CD14-positive monocyte (primary cell): ENCODE measurements around the gene HSPB6. TPM values are rescaled to one million over a fixed set of nuclear protein-coding genes. Genes with fewer than 3 reads are reported as not detected.

ENCODE experiments used
- DNase-seq, 3 donors: peaks; one replicate each; pipeline ENCODE4 v3.0.0-alpha.2; 2011 to 2022
- H2AFZ ChIP-seq: 2 replicates; pipeline ENCODE4 v1.6.0; 2012; ENCODE audit warnings: mild to moderate bottlenecking, low read depth, low read length, inconsistent platforms; ENCODE audit not compliant: insufficient read depth, poor library complexity, severe bottlenecking
- H3K27ac ChIP-seq, 2 donors: 1 replicate in 1 of 2; 2 replicates in 1 of 2; pipeline ENCODE4 v1.5.1; 2012 to 2013; ENCODE audit warnings: low read length in 2 of 2, control low read depth in 1 of 2, inconsistent platforms in 1 of 2, low read depth in 1 of 2, mild to moderate bottlenecking in 1 of 2
- H3K27me3 ChIP-seq, 2 donors: one replicate each; pipeline versions ENCODE4 v1.6.0 to v1.6.1; 2011 to 2013; ENCODE audit warnings: low read length in 2 of 2; ENCODE audit not compliant: control insufficient read depth in 2 of 2, insufficient read depth in 2 of 2
- H3K36me3 ChIP-seq, 2 donors: replicated peaks in 1 of 2; 1 replicate in 1 of 2; 2 replicates in 1 of 2; pipeline versions ENCODE4 v1.5.1 to v1.6.1; 2012 to 2013; ENCODE audit warnings: low read length in 2 of 2, control low read depth in 1 of 2, inconsistent platforms in 1 of 2, mild to moderate bottlenecking in 1 of 2; ENCODE audit not compliant: insufficient read depth in 2 of 2, control insufficient read depth in 1 of 2
- H3K4me1 ChIP-seq, 2 donors: 1 replicate in 1 of 2; 2 replicates in 1 of 2; pipeline versions ENCODE4 v1.5.1 to v1.6.1; 2012 to 2013; ENCODE audit warnings: low read length in 2 of 2, control low read depth in 1 of 2, inconsistent platforms in 1 of 2, mild to moderate bottlenecking in 1 of 2, moderate library complexity in 1 of 2; ENCODE audit not compliant: insufficient read depth in 2 of 2, control insufficient read depth in 1 of 2
- H3K4me2 ChIP-seq: replicated peaks from 2 replicates; pipeline ENCODE3; 2012; ENCODE audit warnings: low read length, moderate library complexity, mild to moderate bottlenecking; ENCODE audit not compliant: poor library complexity, severe bottlenecking; ENCODE audit errors: extremely low read depth
- H3K4me3 ChIP-seq, 3 experiments: fragments of 200-600 bp in 1 of 3; sonication (generic) in 1 of 3; replicated peaks in 1 of 3; 1 replicate in 2 of 3; 2 replicates in 1 of 3; pipeline ENCODE4 v1.5.1; 2011 to 2013; ENCODE audit warnings: low read length in 3 of 3, mild to moderate bottlenecking in 3 of 3, control low read depth in 2 of 3, low read depth in 2 of 3, inconsistent platforms in 1 of 3, moderate library complexity in 1 of 3
- H3K79me2 ChIP-seq: 2 replicates; pipeline ENCODE4 v1.6.0; 2012; ENCODE audit warnings: mild to moderate bottlenecking, control low read depth, inconsistent platforms, low read length, moderate library complexity; ENCODE audit not compliant: insufficient read depth
- H3K9ac ChIP-seq: 2 replicates; pipeline ENCODE4 v1.6.0; 2017; ENCODE audit warnings: low read length, mild to moderate bottlenecking; ENCODE audit not compliant: insufficient read depth, poor library complexity, severe bottlenecking
- H3K9me3 ChIP-seq, 2 donors: replicated peaks in 1 of 2; 1 replicate in 1 of 2; 2 replicates in 1 of 2; pipeline versions ENCODE4 v1.5.1 to v1.6.1; 2012 to 2013; ENCODE audit warnings: low read length in 2 of 2, control low read depth in 1 of 2; ENCODE audit not compliant: control insufficient read depth in 1 of 2, insufficient read depth in 1 of 2
- H4K20me1 ChIP-seq: 2 replicates; pipeline ENCODE4 v1.6.0; 2012; ENCODE audit warnings: mild to moderate bottlenecking, low read length, control low read depth, moderate library complexity; ENCODE audit not compliant: insufficient read depth
- H3K27ac Mint-ChIP-seq, 7 donors: one replicate each; pipeline ENCODE4 v1.8.0; 2020; ENCODE audit warnings: mild to moderate bottlenecking in 7 of 7, mixed read lengths in 7 of 7, moderate library complexity in 6 of 7, inconsistent platforms in 2 of 7
- H3K27me3 Mint-ChIP-seq, 3 donors: one replicate each; pipeline ENCODE4 v1.8.0; 2021 to 2022; ENCODE audit warnings: low read depth in 3 of 3, mild to moderate bottlenecking in 3 of 3, mixed read lengths in 3 of 3, moderate library complexity in 3 of 3, inconsistent platforms in 1 of 3
- H3K36me3 Mint-ChIP-seq, 2 donors: one replicate each; pipeline ENCODE4 v1.8.0; 2020; ENCODE audit warnings: mixed read lengths in 2 of 2, inconsistent platforms in 1 of 2, mild to moderate bottlenecking in 1 of 2
- H3K4me1 Mint-ChIP-seq: one replicate; pipeline ENCODE4 v1.8.0; 2020; ENCODE audit warnings: mild to moderate bottlenecking, mixed read lengths
- H3K4me3 Mint-ChIP-seq, 2 donors: one replicate each; pipeline ENCODE4 v1.8.0; 2020; ENCODE audit warnings: mild to moderate bottlenecking in 2 of 2, mixed read lengths in 2 of 2, moderate library complexity in 1 of 2
- H3K9me3 Mint-ChIP-seq, 7 donors: one replicate each; pipeline ENCODE4 v1.8.0; 2020 to 2022; ENCODE audit warnings: mixed read lengths in 7 of 7, mild to moderate bottlenecking in 6 of 7, moderate library complexity in 6 of 7, inconsistent platforms in 2 of 7
- CTCF ChIP-seq: fragments of 200-600 bp; IDR thresholded peaks from one replicate; pipeline ENCODE4 v1.8.0; 2022; ENCODE audit warnings: antibody characterized with exemption, mild to moderate bottlenecking
- WGBS: methylation state at CpG from one replicate; pipeline ENCODE4 v1.1.5; 2013; ENCODE audit warnings: missing lambda C conversion rate; ENCODE audit not compliant: insufficient coverage; 5-methylcytosine and 5-hydroxymethylcytosine counted together
- intact Hi-C, 2 donors: fragments of 100-400 bp; cut with micrococcal nuclease; formaldehyde crosslinking; loops; one replicate each; pipeline versions ENCODE4 v1.15.0 to v1.15.1; 2023
- polyA plus RNA-seq, 3 donors: library from polyadenylated mRNA; depleted of rRNA in 1 of 3; unstranded in 2 of 3; stranded (reverse) in 1 of 3; fragments of 300-500 nt in 2 of 3; fragments of >200 nt in 1 of 3; fragmentation: Illumina TruSeq in 2 of 3; gene quantifications; 1 replicate in 2 of 3; 2 replicates in 1 of 3; pipeline ENCODE4 v1.2.3, GENCODE V29; 2012 to 2021

HSPB6 gene
- polyA plus RNA-seq, 3 donors = not detected

GRCh38 chr19:35710784-35711723 is 45.8 kb downstream of the HSPB6 start:
- DNase-seq = no peak
- peaks cover 7% of the 10 kb centered on the region in 2 donors for H3K4me1 ChIP-seq
- Mint-ChIP-seq H3K9me3 (no peaks in the 10 kb centered on the region), H3K27ac (peak overlapping the region in 1 of 7 donors; percentile 34), H3K4me1 (peaks cover 7% of the 10 kb centered on the region), H3K36me3 (no peaks in the 10 kb centered on the region), H3K4me3 (no peak overlapping the region), H3K27me3 (peaks cover 5 to 9% (median 5%) of the 10 kb centered on the region in 3 donors)
- no peaks in the 10 kb centered on the region for H3K27me3 ChIP-seq
- H3K36me3 ChIP-seq = no peaks in the 10 kb centered on the region
- TF ChIP-seq CTCF = no peak
- intact Hi-C loops = no loop called here
- no peaks in the 10 kb centered on the region for H4K20me1 ChIP-seq
- H3K79me2 ChIP-seq = no peaks in the 10 kb centered on the region
- H3K4me3 ChIP-seq = no peak overlapping the region
- 87% methylated on average over 6 of the region's 13 CpGs for WGBS
- H3K4me2 ChIP-seq = no peak overlapping the region
- no peak overlapping the region for H3K27ac ChIP-seq
- no peaks in the 10 kb centered on the region for H3K9me3 ChIP-seq
- H2AFZ ChIP-seq = no peak overlapping the region
- no peak overlapping the region for H3K9ac ChIP-seq

- Mint-ChIP-seq H3K36me3 (no peaks in the 10 kb centered on the region), H3K4me1 (no peaks in the 10 kb centered on the region), H3K9me3 (peaks cover 0 to 6% (median 0%) of the 10 kb centered on the region in 7 donors), H3K27me3 (peaks cover 10 to 23% (median 17%) of the 10 kb centered on the region in 3 donors), H3K27ac (no peak overlapping the region), H3K4me3 (peak overlapping the region in 1 of 2 donors; percentile 15)
- no peak overlapping the region for H3K4me3 ChIP-seq
- H2AFZ ChIP-seq = no peak overlapping the region
- WGBS = 100% methylated on average over 1 of the region's 1 CpG
- no peaks in the 10 kb centered on the region for H3K79me2 ChIP-seq
- intact Hi-C loops = no loop called here
- no peak overlapping the region for H3K4me2 ChIP-seq
- no peak for DNase-seq
- H4K20me1 ChIP-seq = no peaks in the 10 kb centered on the region
- H3K4me1 ChIP-seq = no peaks in the 10 kb centered on the region
- no peaks in the 10 kb centered on the region for H3K36me3 ChIP-seq
- TF ChIP-seq CTCF = no peak
- H3K27ac ChIP-seq = no peak overlapping the region
- no peaks in the 10 kb centered on the region for H3K9me3 ChIP-seq
- H3K27me3 ChIP-seq = peaks cover 0 to 9% of the 10 kb centered on the region in 2 donors
- H3K9ac ChIP-seq = no peak overlapping the region
Measured at GRCh38 chr19:35708391-35708790, 48.4 kb downstream of the HSPB6 start.

Other genes starting within 250 kb of the HSPB6 start
- not detected for gene DMKN, start 243.4 kb downstream of the HSPB6 start, polyA plus RNA-seq
- not detected for gene SBSN, start 228.7 kb downstream of the HSPB6 start, polyA plus RNA-seq
- gene GAPDHS, start 223.6 kb downstream of the HSPB6 start, polyA plus RNA-seq = not detected
- 100 to 1,000 TPM in 2 of 3 donors, 10 to 100 TPM in 1; 75.5 to 165 (median 165) TPM for gene TMEM147, start 211.4 kb downstream of the HSPB6 start, polyA plus RNA-seq
- not detected for gene ATP4A, start 193.4 kb downstream of the HSPB6 start, polyA plus RNA-seq
- gene PMIS2, start 170.9 kb downstream of the HSPB6 start, polyA plus RNA-seq = not detected
- gene HAUS5, start 144.3 kb downstream of the HSPB6 start, polyA plus RNA-seq = 1 to 10 TPM in 1 of 3 donors, under 1 TPM in 2; 0.94 to 6.3 (median 0.99) TPM
- gene RBM42, start 128.0 kb downstream of the HSPB6 start, polyA plus RNA-seq = 10 to 100 TPM; 29.5 to 53.3 (median 50.3) TPM
- under 1 TPM; 0.17 to 0.93 (median 0.82) TPM for gene ETV2, start 115.3 kb downstream of the HSPB6 start, polyA plus RNA-seq
- 100 to 1,000 TPM; 611 to 948 (median 825) TPM for gene COX6B1, start 108.7 kb downstream of the HSPB6 start, polyA plus RNA-seq
- gene UPK1A, start 90.5 kb downstream of the HSPB6 start, polyA plus RNA-seq = not detected
- under 1 TPM in 1 of 3 donors, not detected in 2; 0.05 TPM for gene ZBTB32, start 52.5 kb downstream of the HSPB6 start, polyA plus RNA-seq
- gene KMT2B, start 39.0 kb downstream of the HSPB6 start, polyA plus RNA-seq = 10 to 100 TPM in 1 of 3 donors, under 1 TPM in 2; 0.32 to 63.6 (median 0.65) TPM
- gene IGFLR1, start 14.6 kb downstream of the HSPB6 start, polyA plus RNA-seq = 100 to 1,000 TPM in 2 of 3 donors, 10 to 100 TPM in 1; 80.5 to 144 (median 119) TPM
- 100 to 1,000 TPM in 1 of 3 donors, 1 to 10 TPM in 2; 6.2 to 140 (median 8.7) TPM for gene U2AF1L4, start 11.6 kb downstream of the HSPB6 start, polyA plus RNA-seq
- gene PSENEN, start 11.4 kb downstream of the HSPB6 start, polyA plus RNA-seq = 100 to 1,000 TPM in 2 of 3 donors, 10 to 100 TPM in 1; 29.7 to 149 (median 129) TPM
- gene LIN37, start 8.5 kb downstream of the HSPB6 start, polyA plus RNA-seq = 10 to 100 TPM in 1 of 3 donors, 1 to 10 TPM in 2; 5.6 to 28.6 (median 7.2) TPM
- gene PROSER3, start 1.1 kb upstream of the HSPB6 start, polyA plus RNA-seq = 10 to 100 TPM in 1 of 3 donors, 1 to 10 TPM in 2; 1.8 to 14.7 (median 2.9) TPM
- 1 to 10 TPM in 1 of 3 donors, not detected in 2; 8.6 TPM for gene ARHGAP33, start 18.5 kb upstream of the HSPB6 start, polyA plus RNA-seq
- not detected for gene PRODH2, start 55.8 kb upstream of the HSPB6 start, polyA plus RNA-seq
- gene NPHS1, start 95.5 kb upstream of the HSPB6 start, polyA plus RNA-seq = not detected
- not detected for gene KIRREL2, start 99.9 kb upstream of the HSPB6 start, polyA plus RNA-seq
- gene APLP1, start 111.5 kb upstream of the HSPB6 start, polyA plus RNA-seq = not detected
- gene NFKBID, start 143.5 kb upstream of the HSPB6 start, polyA plus RNA-seq = 100 to 1,000 TPM in 1 of 3 donors, 1 to 10 TPM in 2; 6.4 to 198 (median 9.3) TPM
- 100 to 1,000 TPM; 264 to 829 (median 594) TPM for gene HCST, start 145.5 kb upstream of the HSPB6 start, polyA plus RNA-seq
- 1,000 to 10,000 TPM; 3,224 to 6,141 (median 5,182) TPM for gene TYROBP, start 151.3 kb upstream of the HSPB6 start, polyA plus RNA-seq
- under 1 TPM in 1 of 3 donors, not detected in 2; 0.04 TPM for gene LRFN3, start 179.3 kb upstream of the HSPB6 start, polyA plus RNA-seq
- 10 to 100 TPM; 10.4 to 26.9 (median 19.0) TPM for gene SDHAF1, start 238.2 kb upstream of the HSPB6 start, polyA plus RNA-seq